ENCODE results near the gene PDGFRB.

- TF ChIP-seq CTCF (IDR thresholded peaks at IDR 0.05): no peak
- TF ChIP-seq POLR2A (IDR thresholded peaks at IDR 0.05): no peak
- TF ChIP-seq POLR2AphosphoS5 (IDR thresholded peaks at IDR 0.05): no peak
Measured at GRCh38 chr5:150188146-150188842, 32.6 kb upstream of the PDGFRB start.
